Stimulated activated memory B cell treated with anti-CD40 and anti-IgM and Interleukin-4, amounts not matched to agents 10 μg/mL and 1 μg/mL and 100 μg/mL, for 72 hours (primary cell): ENCODE results near the gene SEC63.
"Not testable (repeated sequence)": the region's sequence is repeated elsewhere in the genome, so short reads cannot be mapped to it uniquely, and the experiment has no call there.

Experiments used
- ATAC-seq: fragments of 150-1000 bp; cut with Tn5 transposase; 2 replicates; pipeline ENCODE4 v1.10.0; 2021
- H3K27ac Mint-ChIP-seq: one replicate; pipeline ENCODE4 v1.8.0; 2022; ENCODE audit warnings: mild to moderate bottlenecking, mixed read lengths
- H3K27me3 Mint-ChIP-seq: one replicate; pipeline ENCODE4 v1.8.0; 2022; ENCODE audit warnings: mixed read lengths
- H3K36me3 Mint-ChIP-seq: one replicate; pipeline ENCODE4 v1.8.0; 2022; ENCODE audit warnings: mixed read lengths
- H3K4me1 Mint-ChIP-seq: one replicate; pipeline ENCODE4 v1.8.0; 2022; ENCODE audit warnings: mixed read lengths
- H3K4me3 Mint-ChIP-seq: one replicate; pipeline ENCODE4 v1.8.0; 2022; ENCODE audit warnings: mild to moderate bottlenecking, moderate library complexity, mixed read lengths
- H3K9me3 Mint-ChIP-seq: one replicate; pipeline ENCODE4 v1.8.0; 2022; ENCODE audit warnings: mixed read lengths

Gene SEC63

DNA sequence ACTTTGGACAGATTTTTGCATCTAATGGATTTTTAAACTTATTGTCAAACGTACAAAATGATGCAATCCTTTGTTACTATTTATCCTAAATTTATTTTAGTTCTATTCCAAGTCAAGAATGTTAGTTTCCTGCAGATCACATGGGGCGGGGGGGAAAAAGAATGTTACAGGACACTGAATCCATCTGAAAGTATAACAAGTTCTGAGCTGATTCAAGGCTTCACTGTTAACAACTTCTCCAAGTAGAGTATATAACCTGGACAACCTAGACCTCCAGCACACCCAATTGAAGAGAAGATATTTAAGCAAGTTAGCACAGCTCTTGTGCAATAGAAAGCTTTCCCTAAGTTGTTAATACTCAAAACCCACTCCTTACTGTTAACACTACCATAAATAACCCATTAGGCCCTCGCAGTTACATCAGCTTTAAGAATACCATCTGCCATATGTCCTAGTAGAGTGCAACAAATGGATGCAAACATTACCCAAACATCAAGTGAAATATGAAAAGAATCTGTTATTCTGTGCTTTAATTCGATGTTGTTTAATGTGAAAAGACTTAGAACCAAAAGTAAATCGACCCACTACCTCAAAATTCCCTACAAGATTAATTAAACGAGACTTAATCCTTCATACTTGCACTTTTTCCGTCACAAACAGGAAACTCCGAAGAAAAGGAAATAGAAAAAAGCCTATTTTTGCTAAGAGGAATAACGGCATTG is 1.3 kb downstream of the SEC63 start:
- Mint-ChIP-seq H3K9me3 (no peaks in the 10 kb centered on the region), H3K4me3 (peak overlapping the region; percentile 98), H3K36me3 (no peaks in the 10 kb centered on the region), H3K27me3 (no peaks in the 10 kb centered on the region), H3K27ac (peak overlapping the region; percentile 97), H3K4me1 (peaks cover 33% of the 10 kb centered on the region)
- ATAC-seq, result no peak

- Mint-ChIP-seq H3K36me3 (no peaks in the 10 kb centered on the region), H3K9me3 (no peaks in the 10 kb centered on the region), H3K27ac (peak overlapping the region; percentile 97), H3K27me3 (no peaks in the 10 kb centered on the region), H3K4me1 (peaks cover 38% of the 10 kb centered on the region), H3K4me3 (peak overlapping the region; percentile 98)
- no peak for ATAC-seq
Observed at GRCh38 chr6:107956181-107956580, 1.8 kb downstream of the SEC63 start.

GRCh38 chr6:107953858-107954414 is 4.1 kb downstream of the SEC63 start:
- H3K4me3 Mint-ChIP-seq, H3K36me3 Mint-ChIP-seq, ATAC-seq, H3K27ac Mint-ChIP-seq, H3K9me3 Mint-ChIP-seq, H3K27me3 Mint-ChIP-seq: not testable (repeated sequence)
- peaks cover 56% of the 10 kb centered on the region for H3K4me1 Mint-ChIP-seq

DNA sequence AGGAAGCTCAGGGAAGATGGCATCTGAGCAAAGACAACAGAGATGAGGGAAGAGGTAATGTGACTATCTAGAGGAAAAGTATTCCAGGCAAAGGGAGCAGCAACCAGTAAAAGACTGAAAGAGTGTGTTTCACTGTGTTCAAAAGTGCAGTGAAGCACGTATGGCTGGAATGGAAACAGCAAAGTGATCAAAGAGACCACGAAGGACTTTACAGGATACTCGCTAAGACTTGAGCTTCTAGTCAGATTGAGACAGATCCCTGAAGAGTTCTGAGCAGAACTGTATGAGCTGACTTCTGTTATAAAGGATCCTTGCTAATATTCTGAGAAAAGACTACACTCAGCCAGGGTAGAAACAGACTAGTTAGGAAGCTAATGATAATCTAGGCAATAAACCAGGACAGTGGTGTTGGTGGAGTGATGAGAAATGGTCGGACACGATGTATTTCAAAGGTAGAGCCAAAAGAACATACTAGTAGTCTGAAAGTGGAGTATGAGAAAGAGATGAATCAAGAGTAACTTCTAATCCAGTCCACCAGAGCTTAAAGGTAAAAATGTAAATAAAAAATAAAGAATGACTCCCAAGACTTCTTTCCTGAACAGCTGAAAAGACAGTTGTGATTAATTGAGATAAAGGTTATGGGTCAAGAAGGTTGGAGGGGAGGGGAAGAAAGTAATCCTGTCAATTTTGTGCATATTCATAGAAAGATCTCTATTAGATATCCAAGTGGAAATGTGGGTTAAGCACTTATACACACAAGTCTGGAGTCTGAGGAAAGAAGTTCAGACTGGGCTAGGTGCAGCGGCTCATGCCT is 14.2 kb downstream of the SEC63 start:
- ATAC-seq, result no peak
- no peaks in the 10 kb centered on the region for H3K27me3 Mint-ChIP-seq
- H3K4me3 Mint-ChIP-seq, result no peak overlapping the region
- peaks cover 66% of the 10 kb centered on the region for H3K4me1 Mint-ChIP-seq
- peak overlapping the region; percentile 25 for H3K27ac Mint-ChIP-seq
- H3K36me3 Mint-ChIP-seq, result peaks cover 25% of the 10 kb centered on the region
- H3K9me3 Mint-ChIP-seq, result no peaks in the 10 kb centered on the region

DNA sequence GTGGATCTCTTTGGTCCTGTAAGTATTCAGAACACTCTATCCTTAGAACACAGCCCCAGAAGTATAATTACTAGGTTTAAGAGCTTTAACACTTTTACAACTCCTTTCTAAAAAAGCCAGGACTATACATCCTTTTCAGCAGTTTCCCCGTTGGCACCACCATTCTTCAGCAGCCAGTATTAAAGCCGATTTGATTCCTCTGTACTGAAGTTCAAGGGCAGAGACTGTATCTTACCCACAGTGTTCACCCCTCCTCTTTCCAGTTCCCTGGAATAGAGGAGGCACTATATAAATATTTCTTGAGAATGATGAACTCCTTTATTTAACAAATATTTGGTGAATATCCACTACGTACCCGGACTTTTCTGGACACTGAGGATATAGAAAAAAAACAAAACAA is 15.9 kb downstream of the SEC63 start:
- Mint-ChIP-seq H3K9me3 (no peaks in the 10 kb centered on the region), H3K4me3 (no peak overlapping the region), H3K27me3 (no peaks in the 10 kb centered on the region), H3K4me1 (peaks cover 49% of the 10 kb centered on the region), H3K36me3 (peaks cover 16% of the 10 kb centered on the region), H3K27ac (peak overlapping the region; percentile 25)
- no peak for ATAC-seq

DNA sequence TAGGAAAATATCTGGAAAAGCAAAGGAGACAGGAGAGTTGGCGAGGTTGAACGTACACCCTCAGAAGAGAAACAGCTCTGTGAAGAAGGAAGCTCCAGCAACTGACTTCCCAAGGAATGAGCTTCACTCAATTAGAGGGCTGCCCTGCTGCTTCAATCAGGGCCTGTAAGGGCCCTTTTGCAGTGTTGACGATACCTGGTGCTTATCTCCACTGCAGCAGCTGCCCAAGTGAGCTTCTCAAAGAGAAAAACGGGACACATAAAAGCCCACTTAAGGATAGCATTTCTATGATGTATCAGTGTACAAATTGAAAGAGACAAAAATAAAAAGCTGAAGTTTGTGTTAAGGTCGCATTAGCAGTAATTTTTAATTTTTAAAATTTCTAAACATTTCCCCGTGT is 16.4 kb downstream of the SEC63 start:
- Mint-ChIP-seq H3K9me3 (no peaks in the 10 kb centered on the region), H3K4me3 (no peak overlapping the region), H3K27ac (no peak overlapping the region), H3K4me1 (peaks cover 47% of the 10 kb centered on the region), H3K36me3 (peaks cover 16% of the 10 kb centered on the region), H3K27me3 (no peaks in the 10 kb centered on the region)
- no peak for ATAC-seq

- H3K9me3 Mint-ChIP-seq, result no peaks in the 10 kb centered on the region
- H3K27me3 Mint-ChIP-seq, result no peaks in the 10 kb centered on the region
- ATAC-seq, result no peak
- no peak overlapping the region for H3K4me3 Mint-ChIP-seq
- H3K36me3 Mint-ChIP-seq, result peaks cover 16% of the 10 kb centered on the region
- H3K27ac Mint-ChIP-seq, result no peak overlapping the region
- H3K4me1 Mint-ChIP-seq, result peaks cover 47% of the 10 kb centered on the region
Observed at GRCh38 chr6:107941199-107941598, 16.8 kb downstream of the SEC63 start.

GRCh38 chr6:107936910-107937292 is 21.1 kb downstream of the SEC63 start:
- not testable (repeated sequence) for ATAC-seq, H3K4me3 Mint-ChIP-seq, H3K27me3 Mint-ChIP-seq, H3K9me3 Mint-ChIP-seq, H3K27ac Mint-ChIP-seq
- Mint-ChIP-seq H3K4me1 (peaks cover 29% of the 10 kb centered on the region), H3K36me3 (peaks cover 33% of the 10 kb centered on the region)

DNA sequence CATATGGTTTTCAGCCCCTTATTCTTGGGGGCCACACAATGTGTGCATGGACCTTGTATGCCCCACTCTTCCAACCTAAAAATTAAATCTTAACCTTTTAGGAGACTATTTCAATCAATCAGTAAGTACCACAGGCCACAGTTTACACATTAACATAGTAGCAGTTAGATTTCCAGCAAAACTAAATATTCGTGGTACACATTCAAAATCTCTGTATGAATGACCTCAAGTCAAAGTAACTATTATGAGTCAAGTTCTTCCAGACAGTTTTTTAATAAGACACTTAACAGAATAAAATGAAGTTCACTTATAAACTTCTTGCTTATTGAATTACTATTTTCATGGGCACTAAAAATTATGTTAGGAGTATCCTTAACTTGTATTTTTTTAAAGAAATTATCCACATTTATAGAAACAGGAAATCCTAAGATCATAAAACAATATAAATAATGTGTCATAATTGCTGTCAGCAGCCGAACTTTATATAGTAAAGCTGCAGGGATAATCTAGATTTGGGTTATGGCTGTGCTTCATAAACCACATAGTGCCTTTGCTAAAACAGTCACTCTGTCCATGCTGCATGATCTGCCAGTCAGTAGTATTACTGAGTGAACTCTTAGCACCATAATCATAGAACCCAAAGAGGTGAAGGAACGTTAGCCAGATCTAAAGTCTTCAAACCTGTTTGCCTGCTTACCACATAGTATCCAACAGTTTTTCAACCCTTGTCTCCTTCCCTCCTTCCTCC is 21.7 kb downstream of the SEC63 start:
- Mint-ChIP-seq H3K27me3 (no peaks in the 10 kb centered on the region), H3K4me1 (peaks cover 23% of the 10 kb centered on the region), H3K36me3 (peaks cover 33% of the 10 kb centered on the region), H3K9me3 (peaks cover 3% of the 10 kb centered on the region), H3K27ac (no peak overlapping the region), H3K4me3 (no peak overlapping the region)
- no peak for ATAC-seq

GRCh38 chr6:107934229-107934628 is 23.8 kb downstream of the SEC63 start:
- not testable (repeated sequence) for H3K4me3 Mint-ChIP-seq, H3K9me3 Mint-ChIP-seq, H3K27ac Mint-ChIP-seq, H3K27me3 Mint-ChIP-seq, H3K4me1 Mint-ChIP-seq, ATAC-seq
- peaks cover 23% of the 10 kb centered on the region for H3K36me3 Mint-ChIP-seq

DNA sequence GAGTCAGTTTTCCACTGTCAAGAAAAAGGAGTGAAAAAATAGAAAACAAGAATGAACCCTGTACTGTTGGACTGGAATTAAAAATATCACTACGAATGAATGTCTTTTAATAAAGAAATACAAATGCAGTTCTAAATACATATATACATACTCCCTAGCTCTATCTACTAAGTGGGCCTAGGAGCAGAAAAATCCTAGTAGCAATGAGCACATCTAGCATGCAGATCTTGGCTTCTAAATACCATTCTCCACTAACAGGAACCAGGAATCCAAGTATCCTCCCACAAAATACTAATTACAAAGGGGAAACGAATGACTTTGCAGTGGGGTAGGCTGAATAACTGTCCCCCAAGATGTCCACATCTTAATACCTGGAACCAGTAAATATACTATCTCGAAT is 25.4 kb downstream of the SEC63 start:
- Mint-ChIP-seq H3K27ac (no peak overlapping the region), H3K9me3 (peaks cover 3% of the 10 kb centered on the region), H3K4me3 (no peak overlapping the region), H3K36me3 (peaks cover 32% of the 10 kb centered on the region), H3K4me1 (peaks cover 16% of the 10 kb centered on the region), H3K27me3 (no peaks in the 10 kb centered on the region)
- ATAC-seq, result no peak

- Mint-ChIP-seq H3K4me3 (no peak overlapping the region), H3K36me3 (peaks cover 32% of the 10 kb centered on the region), H3K9me3 (peaks cover 3% of the 10 kb centered on the region), H3K27ac (no peak overlapping the region), H3K4me1 (peaks cover 16% of the 10 kb centered on the region), H3K27me3 (no peaks in the 10 kb centered on the region)
- no peak for ATAC-seq
Observed at GRCh38 chr6:107931894-107932293, 26.1 kb downstream of the SEC63 start.

DNA sequence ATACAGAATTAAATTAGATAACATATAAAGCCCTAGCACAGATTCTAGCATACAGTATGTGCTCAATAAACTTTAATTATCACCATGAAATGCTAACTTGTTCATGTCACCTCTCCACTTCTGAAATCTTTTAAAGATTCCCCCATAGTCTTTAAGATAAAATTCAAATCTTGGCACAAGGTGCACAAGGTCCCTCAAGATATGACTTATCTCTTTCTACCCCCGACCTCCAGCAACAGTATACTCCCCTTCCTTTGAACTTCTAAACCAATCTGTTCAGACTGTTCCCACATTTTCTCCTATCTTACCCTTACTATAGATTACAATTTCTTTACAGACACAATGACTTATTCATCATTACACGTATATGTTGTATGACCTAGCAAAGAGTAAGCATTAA is 29.0 kb downstream of the SEC63 start:
- Mint-ChIP-seq H3K9me3 (peaks cover 3% of the 10 kb centered on the region), H3K27me3 (no peaks in the 10 kb centered on the region), H3K4me1 (peaks cover 16% of the 10 kb centered on the region), H3K27ac (no peak overlapping the region), H3K36me3 (peaks cover 39% of the 10 kb centered on the region), H3K4me3 (no peak overlapping the region)
- ATAC-seq, result no peak

DNA sequence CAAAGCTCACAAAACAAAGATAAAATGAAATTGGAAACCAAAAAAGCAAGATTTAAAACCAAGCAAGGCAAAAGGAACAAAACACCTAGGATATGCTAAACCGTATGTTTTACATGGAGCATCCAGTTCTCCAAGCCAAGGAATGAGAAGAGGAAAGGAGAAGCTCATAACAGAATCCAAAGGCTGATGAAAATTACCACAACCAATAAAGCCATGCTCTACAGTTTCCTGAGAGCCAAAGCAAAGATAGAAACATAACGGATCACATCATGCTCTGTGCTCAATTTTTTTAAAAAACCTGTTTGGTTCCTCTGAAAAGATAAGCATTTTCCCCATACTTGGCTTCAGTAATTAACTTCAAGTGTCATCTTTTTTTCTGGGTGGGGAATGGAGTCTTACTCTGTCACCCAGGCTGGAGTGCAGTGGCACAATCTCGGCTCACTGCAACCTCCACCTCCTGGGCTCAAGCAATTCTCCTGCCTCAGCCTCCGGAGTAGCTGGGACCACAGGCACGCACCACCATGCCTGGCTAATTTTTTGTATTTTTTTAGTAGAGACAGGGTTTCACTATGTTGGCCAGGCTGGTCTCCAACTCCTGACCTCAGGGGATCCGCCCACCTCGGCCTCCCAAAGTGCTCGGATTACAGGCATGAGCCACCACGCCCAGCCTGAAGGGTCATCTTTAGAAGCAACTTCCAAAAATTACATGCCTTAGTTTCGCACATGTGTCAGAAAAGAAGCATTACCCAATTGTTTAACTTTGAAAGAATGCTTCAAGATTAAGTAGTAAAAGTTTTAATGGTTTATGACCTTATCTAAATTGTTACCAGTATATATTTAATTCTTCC is 31.1 kb downstream of the SEC63 start:
- H3K27me3 Mint-ChIP-seq, H3K9me3 Mint-ChIP-seq, ATAC-seq, H3K4me3 Mint-ChIP-seq, H3K27ac Mint-ChIP-seq: not testable (repeated sequence)
- H3K36me3 Mint-ChIP-seq, result peaks cover 36% of the 10 kb centered on the region
- peaks cover 14% of the 10 kb centered on the region for H3K4me1 Mint-ChIP-seq
